Measurements from ENCODE around the gene PTPRN2.
"Not testable (repeated sequence)": the region's sequence is repeated elsewhere in the genome, so short reads cannot be mapped to it uniquely, and the experiment has no call there.

Gene PTPRN2

GRCh38 chr7:158053183-158053915 lies 534.3 kb downstream of the PTPRN2 start:
- DNase-seq: no peak

- DNase-seq: no peak
Observed at GRCh38 chr7:158052381-158053060, 535.1 kb downstream of the PTPRN2 start.

- DNase-seq: no peak
Observed at GRCh38 chr7:158051776-158052175, 535.8 kb downstream of the PTPRN2 start.

DNA sequence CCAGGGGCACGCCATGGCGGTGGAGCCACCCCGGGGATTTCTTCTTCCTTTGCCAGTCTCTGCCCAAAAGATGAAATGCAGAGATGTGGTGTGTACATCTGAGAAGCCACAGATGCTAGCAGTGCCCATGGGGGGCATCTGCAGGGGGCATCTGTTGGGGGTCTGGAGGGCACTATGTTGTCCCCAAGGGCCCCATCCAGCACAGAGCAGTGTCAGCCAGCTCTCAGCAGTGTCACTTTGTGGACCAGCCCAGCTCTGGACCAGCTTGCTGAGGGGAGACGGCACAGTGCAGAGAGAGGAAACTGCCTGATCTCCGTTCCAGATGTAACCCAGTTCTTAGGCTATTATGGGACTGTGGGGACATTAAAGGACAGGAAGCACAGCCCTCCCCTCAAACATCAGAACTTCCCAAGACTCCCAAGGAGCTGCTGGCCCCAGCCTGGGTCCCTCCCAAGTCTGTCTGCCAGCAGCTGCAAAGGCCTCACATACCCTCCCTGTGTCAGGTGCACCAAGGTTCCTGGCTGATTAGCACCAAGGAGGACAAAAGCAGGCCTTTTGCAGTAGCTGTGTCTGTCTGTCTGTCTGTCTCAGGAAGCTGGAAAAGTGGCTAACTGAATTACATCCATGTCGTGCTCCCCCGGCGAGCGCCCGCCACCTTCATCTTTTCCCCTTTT lies 536.5 kb downstream of the PTPRN2 start:
- no peak for DNase-seq

DNA sequence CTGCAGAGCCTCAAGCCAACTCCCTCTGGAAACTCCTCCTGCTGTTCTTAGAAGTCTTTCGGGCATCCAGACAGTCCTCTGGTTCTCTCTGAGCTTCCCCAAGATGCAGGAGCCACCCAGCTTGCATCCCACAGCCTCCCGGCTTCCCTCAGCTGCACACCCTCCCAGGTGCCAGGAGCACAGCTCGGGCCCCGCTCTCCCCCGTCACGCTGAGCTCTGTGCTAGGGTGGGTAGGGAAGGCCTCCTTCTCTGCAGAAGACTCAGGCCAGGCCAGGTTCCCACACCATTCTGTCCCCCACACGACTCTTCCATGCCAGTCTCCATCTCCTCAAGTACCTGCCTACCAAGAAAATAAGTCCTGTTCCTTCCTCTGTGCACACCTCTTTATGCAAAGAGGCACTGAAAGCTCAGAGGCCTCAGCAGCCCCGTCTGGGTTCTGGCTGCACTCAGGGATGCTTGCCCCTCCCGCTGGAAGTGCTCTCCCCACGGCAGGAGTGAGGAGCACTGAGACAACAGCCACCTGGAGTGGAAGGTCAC lies 537.1 kb downstream of the PTPRN2 start:
- no peak for DNase-seq

- no peak for DNase-seq
Observed at GRCh38 chr7:158049271-158049670, 538.4 kb downstream of the PTPRN2 start.

DNA sequence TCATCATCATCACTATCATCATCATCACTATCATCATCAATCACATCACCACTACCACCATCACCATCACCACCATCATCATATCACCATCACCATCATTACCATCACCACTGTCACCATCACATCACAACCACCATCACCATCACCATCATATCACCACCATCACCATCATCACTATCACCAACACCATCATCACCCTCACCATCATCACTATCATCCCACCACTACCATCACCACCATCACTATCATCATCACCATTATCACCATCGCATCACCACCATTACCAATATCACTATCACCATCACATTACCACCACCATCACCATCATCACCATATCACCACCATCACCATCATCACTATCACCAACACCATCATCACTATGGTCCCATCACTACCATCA lies 539.1 kb downstream of the PTPRN2 start:
- no peak for DNase-seq

- DNase-seq: no peak
Observed at GRCh38 chr7:158047391-158048059, 540.1 kb downstream of the PTPRN2 start.

- not testable (repeated sequence) for DNase-seq
Observed at GRCh38 chr7:158046246-158046645, 541.4 kb downstream of the PTPRN2 start.

GRCh38 chr7:158044482-158044823 lies 543.2 kb downstream of the PTPRN2 start:
- DNase-seq: peak; percentile 7

DNA sequence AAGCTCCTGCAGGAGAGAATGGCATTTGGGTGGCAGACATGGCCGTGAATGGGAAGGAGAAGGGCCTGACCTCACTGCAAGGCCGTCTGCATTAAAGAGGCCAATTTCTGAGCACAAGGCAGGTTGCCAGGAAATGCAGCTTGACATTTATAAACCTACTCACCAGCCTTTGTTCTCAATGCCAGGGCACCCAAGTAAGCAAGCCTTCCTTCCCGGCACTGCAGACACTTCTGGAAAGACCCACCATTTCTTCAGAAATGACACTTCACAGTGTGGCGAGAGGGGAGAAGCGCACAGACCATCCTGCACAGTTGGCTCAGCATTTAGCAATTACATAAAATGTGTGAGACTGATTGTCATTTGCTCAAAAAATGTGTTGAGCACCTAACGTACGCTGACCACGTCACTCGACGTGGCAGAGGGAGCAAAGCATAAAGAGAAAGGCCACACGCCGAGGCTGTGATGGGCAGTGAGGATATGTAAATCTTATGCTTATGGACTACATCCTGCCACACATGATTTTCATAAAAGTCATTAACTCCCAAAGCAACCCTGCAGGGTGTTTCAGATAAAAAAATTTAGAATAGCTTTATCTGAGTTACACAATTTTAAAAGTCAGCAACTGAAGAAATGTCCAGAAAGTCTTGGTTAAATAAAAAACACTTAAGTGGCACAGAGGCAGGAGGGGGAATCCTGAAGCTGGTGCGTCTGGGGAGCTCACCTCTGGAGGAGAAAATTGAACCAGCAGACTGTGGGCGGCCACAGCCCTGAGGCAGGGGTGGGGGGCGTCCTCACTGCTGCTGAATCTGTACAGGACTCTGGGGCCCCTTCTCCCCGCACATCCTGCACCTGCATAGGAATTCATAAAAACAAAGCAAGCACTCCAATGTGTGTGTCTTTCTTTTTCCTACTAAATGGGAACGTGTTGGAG lies 543.8 kb downstream of the PTPRN2 start:
- peak; percentile 17 for DNase-seq

DNA sequence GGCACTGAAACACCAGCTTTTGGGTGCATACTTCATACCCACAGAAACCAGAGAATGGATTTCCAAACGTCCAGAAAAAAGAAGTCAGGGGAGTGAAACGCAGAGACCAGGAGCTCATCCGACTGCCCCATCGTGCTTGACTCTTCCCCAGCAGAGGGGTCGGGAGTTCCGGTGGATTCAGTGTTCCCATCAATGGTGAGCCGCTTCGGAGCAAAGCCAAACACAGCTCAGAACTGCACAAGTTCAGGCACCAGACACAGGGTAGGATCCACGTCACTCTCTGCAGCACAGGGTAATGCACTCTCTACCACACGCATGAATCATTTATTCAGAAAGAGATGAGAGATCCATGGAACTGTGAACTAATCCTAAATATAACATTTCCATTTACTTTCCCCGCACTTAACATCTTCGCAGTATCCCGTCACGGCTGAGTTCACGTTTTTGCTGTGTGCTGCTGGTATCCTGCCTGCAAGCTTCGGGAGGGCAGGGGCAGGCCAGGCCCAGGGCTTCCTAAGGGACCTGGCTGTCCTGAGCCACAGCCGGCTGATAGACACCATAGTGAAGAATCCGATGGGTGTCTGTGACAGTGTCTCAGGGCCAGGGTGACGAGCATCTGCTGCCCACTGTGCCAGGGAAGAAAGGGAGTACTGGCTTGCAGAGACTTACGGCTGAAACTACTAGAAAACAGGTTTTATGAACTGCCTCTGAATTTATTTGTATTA lies 545.3 kb downstream of the PTPRN2 start:
- no peak for DNase-seq

GRCh38 chr7:158040199-158040598 lies 547.4 kb downstream of the PTPRN2 start:
- no peak for DNase-seq

- no peak for DNase-seq
Observed at GRCh38 chr7:158039270-158039669, 548.4 kb downstream of the PTPRN2 start.

- no peak for DNase-seq
Observed at GRCh38 chr7:158037211-158037610, 550.4 kb downstream of the PTPRN2 start.

GRCh38 chr7:158035343-158035742 lies 552.3 kb downstream of the PTPRN2 start:
- DNase-seq: no peak

DNA sequence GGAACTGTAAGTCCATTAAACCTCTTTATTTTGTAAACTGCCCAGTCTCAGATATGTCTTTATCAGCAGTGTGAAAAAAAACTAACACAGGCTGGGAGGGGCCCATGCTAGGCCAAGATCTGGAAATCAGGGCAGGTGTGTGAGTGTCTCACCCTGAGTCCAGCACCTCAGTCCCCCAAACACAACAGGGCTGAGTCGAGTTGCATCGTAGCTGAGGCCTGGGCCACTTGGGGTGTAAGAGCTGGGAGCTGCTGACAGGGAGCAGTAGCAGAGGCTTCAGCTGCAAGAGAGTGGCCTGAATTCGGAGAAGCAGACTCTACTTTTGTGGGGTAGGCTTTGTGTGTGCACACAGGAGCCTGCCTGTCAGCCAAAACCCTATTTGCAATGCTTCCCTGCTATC lies 553.1 kb downstream of the PTPRN2 start:
- DNase-seq: no peak

- not testable (repeated sequence) for DNase-seq
Observed at GRCh38 chr7:158033925-158034324, 553.7 kb downstream of the PTPRN2 start.

DNA sequence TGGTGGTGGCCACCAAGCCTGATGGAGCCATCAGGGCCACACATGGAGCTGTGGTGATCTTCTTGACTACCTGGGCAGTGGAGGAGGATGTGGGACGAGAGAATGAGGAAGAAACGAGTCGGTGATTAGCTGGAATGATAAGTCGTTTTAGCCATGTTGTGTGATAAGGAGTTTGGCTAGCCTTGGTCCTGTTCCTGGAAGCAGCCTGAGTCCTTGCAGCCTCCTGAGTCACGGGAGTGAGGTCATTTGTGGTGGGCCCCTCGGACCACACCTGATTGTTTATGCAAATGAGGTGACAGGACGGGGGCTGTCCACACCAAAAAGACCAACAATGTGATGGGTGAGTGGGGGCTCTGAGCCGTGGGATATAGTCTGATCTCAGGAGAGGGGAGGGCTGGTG lies 554.4 kb downstream of the PTPRN2 start:
- DNase-seq: no peak

DNA sequence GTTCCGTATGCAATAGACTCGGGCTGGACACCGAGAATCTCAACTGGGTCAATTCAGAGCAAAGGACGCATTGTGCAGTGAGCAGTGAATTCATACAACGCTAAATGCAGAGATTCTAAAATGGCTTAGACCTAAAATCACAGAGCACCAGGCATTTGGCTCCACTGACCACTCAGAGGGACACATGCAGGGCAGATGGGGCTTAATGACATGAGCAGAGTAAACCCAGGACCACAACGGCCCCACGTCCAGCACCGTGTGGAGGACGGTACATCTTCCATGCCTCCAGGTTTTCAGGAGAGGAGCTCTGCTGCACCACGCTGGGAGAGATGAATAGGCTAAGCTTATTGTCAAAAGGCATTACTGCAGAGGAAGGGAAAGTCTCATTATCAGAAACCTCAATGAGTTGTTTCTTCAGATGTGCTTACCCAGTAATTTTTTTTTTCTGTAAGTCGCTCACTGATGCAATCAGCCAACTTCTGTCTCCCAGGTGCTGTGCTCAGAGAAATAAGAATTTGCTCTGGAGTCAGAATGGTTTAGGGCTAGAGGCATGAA lies 555.0 kb downstream of the PTPRN2 start:
- DNase-seq: no peak

GRCh38 chr7:158031867-158032308 lies 555.7 kb downstream of the PTPRN2 start:
- no peak for DNase-seq
